SJCRH30 (cell line): Measurements from ENCODE around the gene RIF1. TPM values are rescaled to one million over a fixed set of nuclear protein-coding genes. Genes with fewer than 3 reads are reported as not detected.
"Not testable (repeated sequence)": the region's sequence is repeated elsewhere in the genome, so short reads cannot be mapped to it uniquely, and the experiment has no call there.

Experiments
- DNase-seq, 2 experiments: peaks; one replicate each; pipeline ENCODE4 v3.0.0-alpha.2; 2015 to 2020
- H3K27ac ChIP-seq: fragments of 250-450 bp; sonication (Bioruptor Pico); 2 replicates; pipeline ENCODE4 v1.5.1; 2020; ENCODE audit warnings: mild to moderate bottlenecking, moderate library complexity
- H3K27me3 ChIP-seq: fragments of 250-450 bp; sonication (Bioruptor Pico); 2 replicates; pipeline ENCODE4 v1.5.1; 2020; ENCODE audit warnings: mild to moderate bottlenecking, moderate library complexity
- H3K36me3 ChIP-seq: fragments of 250-450 bp; sonication (Bioruptor Pico); 2 replicates; pipeline ENCODE4 v1.5.1; 2020; ENCODE audit warnings: mild to moderate bottlenecking, moderate library complexity
- H3K4me1 ChIP-seq: fragments of 250-450 bp; sonication (Bioruptor Pico); 2 replicates; pipeline ENCODE4 v1.5.1; 2020; ENCODE audit warnings: mild to moderate bottlenecking, moderate library complexity
- H3K4me3 ChIP-seq: fragments of 250-450 bp; sonication (Bioruptor Pico); 2 replicates; pipeline ENCODE4 v1.5.1; 2020; ENCODE audit warnings: mild to moderate bottlenecking, moderate library complexity
- H3K9me3 ChIP-seq: fragments of 250-450 bp; sonication (Bioruptor Pico); replicated peaks from 2 replicates; pipeline ENCODE4 v1.5.1; 2020; ENCODE audit warnings: mild to moderate bottlenecking, moderate library complexity
- total RNA-seq: library from RNA; depleted of rRNA; stranded (reverse); fragments of >200 nt; shearing (Covaris generic); gene quantifications from 2 replicates; pipeline ENCODE4 v1.2.3, GENCODE V29; 2014

The RIF1 gene
- total RNA-seq, 1 experiment from 2014 or later, result 73.1 TPM

DNA sequence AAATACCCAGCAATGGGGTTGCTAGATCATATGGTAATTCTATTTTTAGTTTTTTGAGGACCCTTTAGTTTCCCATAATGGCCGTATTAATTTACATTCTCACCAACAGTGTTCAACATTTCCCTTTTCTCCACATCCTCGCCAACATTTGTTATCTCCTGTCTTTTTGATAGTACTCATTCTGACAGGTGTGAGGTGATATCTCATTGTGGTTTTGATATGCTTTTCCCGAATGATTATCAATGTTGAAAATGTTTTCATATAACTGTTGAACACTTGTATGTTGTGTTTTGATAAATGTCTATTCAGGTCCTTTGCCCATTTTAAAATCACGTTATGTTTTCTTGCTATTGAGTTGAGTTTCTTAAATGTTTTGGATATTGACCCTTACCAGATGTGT is 5.8 kb upstream of the RIF1 start:
- Histone ChIP-seq H3K27ac (no peak overlapping the region), H3K4me3 (no peak overlapping the region), H3K27me3 (no peaks in the 10 kb centered on the region), H3K9me3 (no peaks in the 10 kb centered on the region), H3K4me1 (no peaks in the 10 kb centered on the region; the same call in 1 of the 2 replicates), H3K36me3 (no peaks in the 10 kb centered on the region)
- no peak for DNase-seq

DNA sequence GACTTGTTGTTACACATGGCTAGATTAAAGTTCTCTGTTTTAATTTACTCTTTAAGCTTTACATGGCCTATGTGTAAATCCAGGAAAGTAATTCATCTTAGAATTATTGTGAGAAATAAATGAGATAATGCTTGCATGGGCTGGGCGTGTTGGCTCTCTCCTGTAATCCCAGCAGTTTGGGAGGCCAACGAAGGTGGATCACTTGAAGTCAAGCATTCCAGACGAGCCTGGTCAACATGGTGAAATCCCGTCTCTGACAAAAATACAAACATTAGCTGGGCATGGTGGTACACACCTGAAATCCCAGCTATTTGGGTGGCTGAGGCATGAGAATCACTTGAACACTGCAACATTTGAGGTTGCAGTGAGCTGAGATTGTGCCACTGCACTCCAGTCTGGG is 4.3 kb upstream of the RIF1 start:
- H3K4me3 ChIP-seq, result no peak overlapping the region
- DNase-seq, result no peak
- no peaks in the 10 kb centered on the region for H3K36me3 ChIP-seq
- H3K27ac ChIP-seq, result no peak overlapping the region
- no peaks in the 10 kb centered on the region for H3K9me3 ChIP-seq
- no peaks in the 10 kb centered on the region for H3K27me3 ChIP-seq
- H3K4me1 ChIP-seq, result no peaks in the 10 kb centered on the region; the same call in 1 of the 2 replicates

DNA sequence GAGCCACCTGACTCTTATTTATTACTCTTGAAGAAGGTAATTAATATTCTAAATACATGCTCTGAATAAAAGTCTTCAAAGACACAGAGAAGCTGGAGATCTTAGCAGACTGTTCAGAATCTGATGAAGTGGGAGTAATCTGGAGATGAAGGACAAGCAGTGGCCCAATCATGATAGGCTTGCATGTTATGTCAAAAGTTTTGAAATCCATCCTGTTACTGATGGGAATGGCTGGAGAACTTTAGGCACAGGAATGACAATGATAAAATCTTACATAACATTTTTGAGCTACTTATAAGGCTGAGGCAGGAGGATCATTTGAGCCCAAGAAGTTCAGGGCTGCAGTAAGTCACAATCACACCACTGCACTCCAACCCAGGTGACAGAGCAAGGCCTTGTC is 2.4 kb upstream of the RIF1 start:
- DNase-seq, result no peak
- peaks cover 4% of the 10 kb centered on the region for H3K4me1 ChIP-seq
- no peak overlapping the region for H3K4me3 ChIP-seq
- H3K27ac ChIP-seq, result no peak overlapping the region
- no peaks in the 10 kb centered on the region for H3K9me3 ChIP-seq
- H3K36me3 ChIP-seq, result peaks cover 12% of the 10 kb centered on the region
- no peaks in the 10 kb centered on the region for H3K27me3 ChIP-seq

DNA sequence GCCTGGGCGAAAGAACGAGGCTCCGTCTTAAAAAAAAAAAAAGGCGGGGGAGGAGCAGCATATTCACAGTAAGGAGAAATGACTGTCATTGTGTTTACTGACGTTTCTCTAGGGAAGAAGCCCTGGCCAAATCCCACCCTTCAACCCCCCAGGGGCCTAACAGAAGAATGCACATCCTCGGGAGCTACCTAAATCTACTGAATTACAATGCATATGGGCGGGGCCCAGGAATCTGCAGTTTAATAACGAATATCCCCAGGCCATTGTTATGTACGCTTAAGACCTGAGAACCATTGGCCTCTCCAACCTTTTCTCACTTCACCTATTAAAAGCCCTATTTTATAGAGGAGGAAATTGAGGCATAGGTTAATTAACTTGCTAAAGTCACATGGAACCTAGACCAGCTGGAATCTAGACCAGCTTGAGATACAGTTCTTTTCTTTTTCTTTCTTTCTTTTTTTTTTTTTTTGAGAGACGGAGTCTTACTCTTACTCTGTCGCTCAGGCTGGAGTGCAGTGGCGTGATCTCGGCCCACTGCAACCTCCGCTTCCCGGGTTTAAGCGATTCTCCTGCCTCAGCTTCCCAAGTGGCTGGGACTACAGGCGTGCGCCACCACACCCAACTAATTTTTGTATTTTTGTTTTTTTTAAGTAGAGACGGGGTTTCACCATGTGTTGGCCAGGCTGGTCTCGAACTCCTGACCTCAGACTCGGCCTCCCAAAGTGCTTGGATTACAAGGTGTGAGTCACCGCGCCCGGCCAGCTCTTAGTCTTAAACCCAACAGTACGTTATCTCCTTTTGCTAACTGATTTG is 708 bp upstream of the RIF1 start:
- no peak for DNase-seq
- H3K4me3 ChIP-seq, result peak overlapping the region; percentile 86
- H3K36me3 ChIP-seq, result peaks cover 30% of the 10 kb centered on the region
- no peaks in the 10 kb centered on the region for H3K9me3 ChIP-seq
- peak overlapping the region; percentile 93 for H3K27ac ChIP-seq
- H3K27me3 ChIP-seq, result no peaks in the 10 kb centered on the region
- H3K4me1 ChIP-seq, result peaks cover 4% of the 10 kb centered on the region

DNA sequence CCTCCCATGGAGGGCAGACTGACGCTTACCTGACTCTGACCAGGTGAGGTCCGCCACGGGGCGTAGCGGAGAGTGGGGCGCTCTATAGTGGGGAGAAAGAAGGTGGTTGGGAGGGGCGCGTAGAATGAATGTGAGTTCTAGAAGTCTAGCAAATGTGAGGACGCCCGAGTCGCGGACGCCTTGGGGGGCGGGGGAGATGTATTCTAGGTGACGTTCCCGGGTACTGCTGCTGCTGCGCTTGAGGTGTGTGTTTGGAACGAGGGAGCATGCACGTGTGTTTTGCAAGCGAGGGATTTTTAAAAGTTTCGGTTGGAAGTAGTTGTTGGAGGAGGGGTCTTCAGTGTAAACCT is 758 bp downstream of the RIF1 start:
- peak; percentile 37 to 51 for DNase-seq
- peaks cover 41% of the 10 kb centered on the region for H3K36me3 ChIP-seq
- no peaks in the 10 kb centered on the region for H3K27me3 ChIP-seq
- peak overlapping the region; percentile 93 for H3K27ac ChIP-seq
- H3K4me3 ChIP-seq, result peak overlapping the region; percentile 86
- peaks cover 4% of the 10 kb centered on the region; the same call in 1 of the 2 replicates for H3K4me1 ChIP-seq
- H3K9me3 ChIP-seq, result no peaks in the 10 kb centered on the region

DNA sequence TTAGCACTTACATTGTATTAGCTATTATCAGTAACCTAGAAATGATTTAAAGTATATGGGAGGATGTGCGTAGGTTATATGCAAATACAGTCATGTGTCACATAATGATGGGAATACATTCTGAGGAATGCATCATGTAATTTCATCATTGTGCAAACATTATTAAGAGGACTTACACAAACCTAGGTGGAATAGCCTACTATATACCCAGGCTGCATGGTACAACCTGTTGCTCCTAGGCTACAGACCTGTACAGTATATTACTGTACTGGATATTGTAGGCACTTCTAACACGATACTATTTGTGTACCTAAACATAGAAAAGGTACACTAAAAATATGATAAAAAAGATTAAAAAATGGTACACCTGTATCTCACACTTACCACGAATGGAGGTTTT is 7.9 kb downstream of the RIF1 start:
- no peak for DNase-seq
- H3K36me3 ChIP-seq, result peaks cover 81% of the 10 kb centered on the region

DNA sequence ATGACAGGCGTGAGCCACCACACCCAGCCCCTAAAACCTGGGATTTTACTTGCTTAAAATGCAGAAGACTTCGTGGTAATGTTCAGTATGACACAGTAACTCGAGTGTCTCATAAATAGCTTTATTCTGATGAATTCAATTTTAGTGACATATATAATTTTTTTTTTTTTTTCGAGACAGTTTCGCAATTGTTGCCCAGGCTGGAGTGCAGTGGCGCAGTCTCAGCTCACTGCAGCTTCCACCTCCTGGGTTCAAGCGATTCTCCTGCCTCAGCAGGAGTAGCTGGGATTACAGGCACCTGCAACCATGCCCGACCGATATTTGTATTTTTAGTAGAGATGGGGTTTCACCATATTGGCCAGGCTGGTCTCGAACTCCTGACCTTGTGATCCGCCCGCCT is 12.0 kb downstream of the RIF1 start:
- H3K4me3 ChIP-seq, result not testable (repeated sequence)
- H3K36me3 ChIP-seq, result peaks cover 69% of the 10 kb centered on the region

More for the DNA sequence above, 7.9 kb downstream of the RIF1 start:
- Histone ChIP-seq H3K27me3 (no peaks in the 10 kb centered on the region), H3K9me3 (no peaks in the 10 kb centered on the region; the same call in 1 of the 2 replicates), H3K4me3 (no peak overlapping the region), H3K27ac (no peak overlapping the region), H3K4me1 (no peaks in the 10 kb centered on the region)

DNA sequence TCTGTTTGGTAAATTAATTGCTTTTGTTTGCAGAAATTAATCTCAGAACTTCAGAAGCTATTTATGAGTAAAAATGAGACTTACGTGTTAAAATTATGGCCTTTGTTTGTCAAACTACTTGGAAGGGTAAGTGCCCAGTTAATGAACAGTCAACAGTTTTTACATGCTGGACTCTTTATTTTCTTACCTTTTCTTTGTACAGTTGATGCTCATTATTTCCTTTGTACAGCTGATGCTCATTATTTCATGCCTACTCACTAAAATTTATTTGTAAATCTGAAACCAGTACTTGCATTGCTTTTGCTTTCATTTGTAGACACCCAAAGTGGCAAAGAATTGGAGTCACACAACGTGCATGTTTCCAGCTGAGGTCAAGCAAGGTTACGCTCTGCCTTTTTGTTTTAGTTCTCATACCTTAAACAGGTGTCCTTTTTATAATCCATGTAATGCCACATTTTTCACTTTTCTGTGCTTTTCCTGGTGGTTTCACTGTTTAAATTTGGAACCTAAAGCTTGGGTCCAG is 13.3 kb downstream of the RIF1 start:
- Histone ChIP-seq H3K27me3 (no peaks in the 10 kb centered on the region), H3K4me1 (no peaks in the 10 kb centered on the region), H3K9me3 (no peaks in the 10 kb centered on the region; the same call in 1 of the 2 replicates), H3K27ac (no peak overlapping the region), H3K4me3 (no peak overlapping the region), H3K36me3 (peaks cover 64% of the 10 kb centered on the region)
- no peak for DNase-seq

More for the DNA sequence above, 12.0 kb downstream of the RIF1 start:
- H3K9me3 ChIP-seq, H3K27me3 ChIP-seq, H3K27ac ChIP-seq, DNase-seq, H3K4me1 ChIP-seq: not testable (repeated sequence)

DNA sequence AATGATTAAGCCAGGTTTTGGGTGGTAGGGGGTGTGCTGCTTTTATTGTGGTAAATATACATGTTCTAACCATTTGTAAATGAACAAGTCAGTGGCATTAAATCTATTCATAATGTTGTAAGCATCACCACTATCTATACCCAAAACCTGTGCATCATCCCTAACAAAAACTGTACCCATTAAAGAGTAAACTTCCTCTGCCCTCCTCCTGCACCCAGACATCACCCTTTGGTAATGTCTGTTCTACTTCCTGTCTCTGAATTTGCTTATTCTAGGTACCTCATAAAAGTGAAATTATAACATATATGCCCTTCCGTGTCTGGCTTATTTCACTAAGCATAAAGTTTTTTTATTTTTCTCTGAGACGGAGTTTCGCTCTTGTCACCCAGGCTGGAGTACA is 14.1 kb downstream of the RIF1 start:
- Histone ChIP-seq H3K36me3 (peaks cover 70% of the 10 kb centered on the region), H3K27ac (no peak overlapping the region), H3K4me1 (no peaks in the 10 kb centered on the region), H3K9me3 (no peaks in the 10 kb centered on the region; the same call in 1 of the 2 replicates), H3K4me3 (no peak overlapping the region), H3K27me3 (no peaks in the 10 kb centered on the region)
- DNase-seq, result no peak

DNA sequence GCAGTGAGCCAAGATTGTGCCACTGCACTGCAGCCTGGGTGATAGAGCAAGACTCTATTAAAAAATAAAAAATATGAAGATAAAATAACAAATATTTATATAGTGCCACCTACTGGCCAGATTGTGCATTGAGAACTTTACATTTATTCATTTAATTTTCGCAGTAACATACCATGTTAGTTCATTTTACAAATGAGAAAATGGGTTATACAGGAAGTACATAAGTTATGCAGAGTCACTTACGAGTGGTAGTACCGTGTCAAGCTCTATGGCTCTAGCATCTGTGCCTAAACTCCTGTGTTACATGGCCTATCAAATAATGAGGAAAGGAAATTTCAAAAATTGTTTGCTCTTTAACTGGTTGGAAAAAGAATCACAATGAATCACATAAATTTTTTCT is 27.9 kb downstream of the RIF1 start:
- DNase-seq, result peak in 1 of 2 experiments; percentile 24
- H3K9me3 ChIP-seq, result no peaks in the 10 kb centered on the region
- no peaks in the 10 kb centered on the region for H3K4me1 ChIP-seq
- H3K27me3 ChIP-seq, result no peaks in the 10 kb centered on the region
- H3K4me3 ChIP-seq, result no peak overlapping the region
- no peak overlapping the region for H3K27ac ChIP-seq
- H3K36me3 ChIP-seq, result peaks cover 85% of the 10 kb centered on the region

DNA sequence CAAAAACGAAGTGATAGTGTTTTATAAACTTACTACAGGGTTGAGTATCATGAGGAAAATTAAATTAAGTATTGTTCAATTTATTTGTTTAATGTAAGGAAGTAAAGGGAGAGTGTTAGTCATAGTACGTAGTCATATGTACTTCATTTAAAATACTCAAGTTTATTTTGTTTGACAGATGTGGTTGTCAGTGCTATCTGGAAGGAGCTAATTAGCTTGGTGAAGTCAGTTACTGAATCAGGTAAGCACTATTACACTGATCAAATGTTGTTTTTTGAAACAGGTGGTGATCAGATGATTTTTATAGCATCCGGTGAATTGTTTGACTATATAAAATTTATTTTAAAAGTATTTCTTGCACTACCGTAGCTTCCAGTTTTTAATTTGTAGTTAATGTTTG is 28.8 kb downstream of the RIF1 start:
- Histone ChIP-seq H3K36me3 (peaks cover 84% of the 10 kb centered on the region), H3K4me3 (no peak overlapping the region), H3K27ac (no peak overlapping the region), H3K9me3 (no peaks in the 10 kb centered on the region), H3K4me1 (no peaks in the 10 kb centered on the region), H3K27me3 (no peaks in the 10 kb centered on the region)
- DNase-seq, result no peak

DNA sequence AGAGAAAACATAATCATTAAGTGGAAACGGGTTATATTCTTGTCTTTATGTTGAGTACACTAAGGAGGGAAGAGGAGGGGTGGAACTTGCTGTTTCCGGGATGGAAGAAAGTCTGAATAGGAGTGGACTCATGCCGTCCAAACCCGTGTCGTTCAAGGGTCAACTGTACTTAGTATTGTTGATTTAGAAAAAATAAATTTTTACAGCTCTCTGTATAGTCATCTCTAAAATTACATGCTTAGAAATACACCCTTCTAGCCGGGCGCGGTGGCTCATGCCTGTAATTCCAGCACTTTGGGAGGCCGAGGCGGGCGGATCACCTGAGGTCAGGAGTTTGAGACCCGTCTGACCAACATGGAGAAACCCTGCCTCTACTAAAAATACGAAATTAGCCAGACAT is 29.4 kb downstream of the RIF1 start:
- DNase-seq, result no peak
- peaks cover 85% of the 10 kb centered on the region for H3K36me3 ChIP-seq
- H3K9me3 ChIP-seq, result no peaks in the 10 kb centered on the region
- H3K27me3 ChIP-seq, result no peaks in the 10 kb centered on the region
- H3K4me3 ChIP-seq, result no peak overlapping the region
- H3K27ac ChIP-seq, result no peak overlapping the region
- no peaks in the 10 kb centered on the region for H3K4me1 ChIP-seq

DNA sequence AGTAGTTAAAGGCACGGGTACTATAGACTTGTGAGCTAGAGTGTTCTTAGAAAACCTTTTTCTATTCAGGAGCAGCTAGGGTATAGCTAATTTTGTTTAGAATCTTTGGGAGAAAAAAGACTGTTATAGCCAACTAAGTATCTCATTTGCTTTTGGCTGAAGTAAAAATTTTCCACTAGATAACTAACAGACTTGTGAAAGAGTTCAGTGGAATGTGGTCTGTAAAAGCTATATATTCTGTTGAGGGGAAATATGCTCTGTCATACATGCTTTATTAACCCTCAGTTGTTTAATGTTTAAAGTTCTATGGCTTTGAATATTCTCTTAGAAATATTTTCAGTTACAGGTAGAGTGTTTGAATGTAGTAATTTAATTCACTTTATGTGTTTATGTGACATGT is 49.7 kb downstream of the RIF1 start:
- no peaks in the 10 kb centered on the region for H3K27me3 ChIP-seq
- no peak for DNase-seq

DNA sequence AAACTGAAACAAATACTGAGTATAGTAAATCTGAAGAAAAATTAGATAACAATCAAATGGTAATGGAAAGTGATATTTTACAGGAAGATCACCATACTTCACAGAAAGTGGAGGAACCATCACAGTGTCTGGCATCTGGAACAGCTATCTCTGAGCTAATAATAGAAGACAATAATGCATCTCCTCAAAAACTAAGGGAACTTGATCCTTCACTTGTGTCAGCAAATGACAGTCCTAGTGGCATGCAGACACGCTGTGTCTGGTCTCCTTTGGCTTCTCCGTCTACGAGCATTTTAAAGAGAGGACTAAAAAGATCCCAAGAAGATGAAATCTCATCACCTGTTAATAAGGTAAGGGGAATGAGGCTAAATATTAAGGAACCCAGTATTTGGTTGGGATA is 56.1 kb downstream of the RIF1 start:
- no peak overlapping the region for H3K27ac ChIP-seq
- no peaks in the 10 kb centered on the region for H3K9me3 ChIP-seq
- no peaks in the 10 kb centered on the region for H3K4me1 ChIP-seq
- no peak overlapping the region for H3K4me3 ChIP-seq
- no peaks in the 10 kb centered on the region for H3K27me3 ChIP-seq
- H3K36me3 ChIP-seq, result peaks cover 96% of the 10 kb centered on the region
- DNase-seq, result no peak

More for the DNA sequence above, 49.7 kb downstream of the RIF1 start:
- Histone ChIP-seq H3K4me3 (no peak overlapping the region), H3K4me1 (no peaks in the 10 kb centered on the region), H3K36me3 (peaks cover 83% of the 10 kb centered on the region), H3K27ac (no peak overlapping the region), H3K9me3 (no peaks in the 10 kb centered on the region)

DNA sequence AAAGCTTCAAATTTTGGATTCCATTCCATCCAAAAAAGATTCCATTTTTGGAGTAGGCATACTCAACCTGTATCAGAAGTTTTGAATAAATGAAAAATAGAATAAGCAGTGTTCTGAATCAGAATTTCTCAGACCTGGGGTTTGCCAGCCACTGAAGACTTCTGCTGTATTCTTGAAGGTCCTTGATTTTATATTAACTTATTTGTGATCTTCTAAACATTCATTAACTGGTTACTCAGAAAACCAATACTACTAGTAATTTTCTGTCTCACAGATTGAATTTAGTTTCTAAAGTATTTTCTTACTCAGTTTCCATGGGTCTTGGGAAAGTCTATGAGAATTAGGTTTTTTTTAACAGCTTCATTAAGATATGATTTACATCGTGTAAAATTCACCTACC is 60.9 kb downstream of the RIF1 start:
- no peak overlapping the region for H3K27ac ChIP-seq
- H3K4me3 ChIP-seq, result no peak overlapping the region
- peaks cover 3% of the 10 kb centered on the region; the same call in 1 of the 2 replicates for H3K9me3 ChIP-seq
- no peak for DNase-seq
- no peaks in the 10 kb centered on the region for H3K4me1 ChIP-seq
- H3K27me3 ChIP-seq, result no peaks in the 10 kb centered on the region
- peaks cover 92% of the 10 kb centered on the region for H3K36me3 ChIP-seq

DNA sequence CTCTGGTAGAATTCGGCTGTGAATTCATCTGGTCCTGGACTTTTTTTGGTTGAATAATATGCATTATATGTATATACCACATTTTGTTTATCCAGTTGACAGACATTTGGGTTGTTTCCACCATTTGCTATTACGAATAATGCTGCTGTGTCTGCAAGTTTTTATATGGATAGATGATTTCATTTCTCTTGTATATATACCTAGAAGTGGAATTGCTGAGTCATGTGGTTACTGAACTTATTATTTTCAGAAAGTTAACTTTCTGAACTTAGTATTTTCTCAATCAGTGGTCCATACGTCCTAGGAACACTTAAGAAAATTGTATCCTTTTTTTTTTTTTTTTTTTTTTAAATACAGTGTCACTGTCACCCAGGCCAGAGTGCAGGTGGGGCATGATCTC is 63.3 kb downstream of the RIF1 start:
- DNase-seq, result no peak
- Histone ChIP-seq H3K4me3 (no peak overlapping the region), H3K36me3 (peaks cover 89% of the 10 kb centered on the region), H3K27ac (no peak overlapping the region), H3K4me1 (no peaks in the 10 kb centered on the region), H3K9me3 (peaks cover 3% of the 10 kb centered on the region; the same call in 1 of the 2 replicates), H3K27me3 (no peaks in the 10 kb centered on the region)
